ENCODE data around the gene PDE7B.
A peak's percentile ranks its signal among the peaks of the same experiment; 100 is the strongest.

PDE7B gene

DNA sequence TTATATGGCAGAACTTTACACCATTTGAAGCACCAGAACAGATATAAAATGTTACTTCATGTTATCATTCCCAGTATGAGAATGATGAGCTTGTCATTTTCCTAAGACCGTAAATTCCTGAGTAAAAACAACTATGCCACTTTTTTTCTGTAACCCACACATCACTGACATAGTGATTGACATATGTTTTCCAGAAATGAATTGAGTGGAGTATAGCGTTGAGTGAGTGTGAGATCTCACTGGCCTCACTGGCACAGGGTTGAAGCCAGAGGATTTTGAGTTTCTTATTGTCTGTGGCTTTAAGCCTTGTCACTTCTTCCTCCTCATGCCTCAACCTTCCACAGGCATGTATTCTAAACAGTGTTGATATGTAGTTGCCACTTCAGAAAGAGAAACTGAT is 62.3 kb downstream of the PDE7B start:
- H3K4me3 ChIP-seq (ENCODE audit: low read depth, low read length), result no peak overlapping the region
- no peak for DNase-seq (ENCODE audit: low read depth)

DNA sequence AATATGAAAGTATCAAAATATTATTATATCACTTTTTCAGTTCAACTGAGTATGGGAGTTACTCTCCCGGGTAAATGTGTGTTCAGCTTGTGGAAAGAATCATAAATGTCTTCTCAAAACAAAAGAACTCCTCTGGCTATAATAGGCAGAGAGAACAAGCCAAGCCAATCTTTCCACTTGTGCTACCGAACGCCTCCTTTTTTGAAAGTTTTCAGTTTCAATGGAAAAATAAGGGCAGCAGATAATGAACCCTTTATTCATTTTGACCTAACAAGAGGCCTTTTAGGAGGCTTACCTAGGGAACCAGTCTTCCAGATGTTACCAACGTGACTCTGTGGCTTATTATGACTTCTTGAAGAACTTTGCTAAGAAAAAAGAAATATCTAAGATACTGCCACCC is 67.5 kb downstream of the PDE7B start:
- no peak for DNase-seq (ENCODE audit: low read depth)
- no peak overlapping the region for H3K4me3 ChIP-seq (ENCODE audit: low read depth, low read length)

DNA sequence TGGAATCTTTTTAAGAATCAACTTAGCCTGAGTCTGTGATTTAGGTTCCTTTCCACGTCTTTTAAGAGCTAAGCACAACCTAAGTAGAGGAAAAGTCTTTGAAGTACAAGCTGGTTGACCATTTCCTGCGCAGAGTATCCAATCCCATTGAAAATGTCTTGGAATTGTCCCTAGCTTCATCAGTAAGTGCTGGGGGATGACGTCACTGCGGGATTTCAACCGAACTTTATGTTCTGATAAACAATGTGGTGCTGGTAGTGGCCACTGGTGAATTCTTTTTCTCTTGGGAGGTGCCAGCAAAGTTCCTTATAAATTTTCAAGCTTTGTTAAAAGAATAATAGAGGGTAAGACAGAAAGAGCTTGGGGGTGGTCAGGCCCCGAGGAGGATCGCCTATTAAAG is 69.2 kb downstream of the PDE7B start:
- no peak for DNase-seq (ENCODE audit: low read depth)
- H3K4me3 ChIP-seq (ENCODE audit: low read depth, low read length), result no peak overlapping the region

DNA sequence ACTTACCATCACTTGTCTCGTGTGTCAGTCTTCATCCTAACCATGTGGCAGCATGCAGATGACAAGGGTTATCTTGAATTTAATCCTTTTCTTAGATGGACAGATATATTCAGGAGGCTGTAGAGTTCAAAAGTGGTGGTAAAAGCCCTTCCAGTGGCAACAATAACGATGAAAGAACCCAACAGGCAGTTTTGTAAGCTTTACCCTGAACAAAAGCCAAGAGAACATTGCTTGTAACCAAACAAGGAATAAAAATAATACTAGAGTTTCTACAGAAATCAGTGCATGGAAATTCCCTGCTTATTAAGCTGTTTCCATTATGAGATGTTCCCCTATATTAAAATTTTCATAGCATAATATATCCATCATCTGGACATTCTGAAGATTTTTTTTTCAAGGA is 69.7 kb downstream of the PDE7B start:
- peak; percentile 27 for DNase-seq (ENCODE audit: low read depth)
- no peak overlapping the region for H3K4me3 ChIP-seq (ENCODE audit: low read depth, low read length)

DNA sequence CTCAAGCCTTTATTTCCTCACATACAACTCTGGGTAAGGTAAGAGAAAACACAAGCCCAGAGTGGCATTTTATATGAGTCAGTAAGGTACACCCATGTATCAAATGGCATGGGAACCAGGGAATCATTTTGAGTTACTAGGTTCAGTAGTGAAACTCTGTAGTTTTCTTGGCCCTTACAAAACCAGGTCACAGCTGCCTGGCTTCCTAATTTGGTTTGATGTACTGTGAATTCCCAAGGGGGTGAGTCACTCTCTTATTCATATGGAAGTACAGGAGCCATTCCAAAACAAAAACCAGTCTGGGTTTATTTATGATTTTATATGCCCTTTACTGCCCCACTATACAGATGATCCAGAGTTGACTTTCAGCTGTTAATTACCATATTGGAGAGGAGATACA is 70.7 kb downstream of the PDE7B start:
- no peak overlapping the region for H3K4me3 ChIP-seq (ENCODE audit: low read depth, low read length)
- DNase-seq (ENCODE audit: low read depth), result peak; percentile 99

DNA sequence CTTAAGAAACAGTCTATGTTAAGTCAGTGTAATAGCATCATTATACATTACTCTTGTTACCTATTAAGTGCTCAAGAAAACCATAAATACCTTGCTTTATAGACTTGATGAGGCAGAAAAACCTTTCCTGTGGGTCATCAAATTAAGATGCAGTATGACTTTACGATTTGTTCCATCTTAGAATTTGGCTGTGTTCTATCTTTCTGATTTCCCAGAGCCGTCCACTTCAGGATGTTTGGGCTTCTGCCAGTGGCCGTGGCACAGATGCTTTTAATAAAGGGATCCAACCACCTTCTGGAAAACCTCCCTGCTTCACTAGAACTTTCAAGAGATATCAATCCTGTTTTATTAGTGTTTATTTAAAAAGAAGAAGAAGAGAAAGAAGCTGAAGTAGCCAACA is 71.2 kb downstream of the PDE7B start:
- peak; percentile 83 for DNase-seq (ENCODE audit: low read depth)
- no peak overlapping the region for H3K4me3 ChIP-seq (ENCODE audit: low read depth, low read length)

DNA sequence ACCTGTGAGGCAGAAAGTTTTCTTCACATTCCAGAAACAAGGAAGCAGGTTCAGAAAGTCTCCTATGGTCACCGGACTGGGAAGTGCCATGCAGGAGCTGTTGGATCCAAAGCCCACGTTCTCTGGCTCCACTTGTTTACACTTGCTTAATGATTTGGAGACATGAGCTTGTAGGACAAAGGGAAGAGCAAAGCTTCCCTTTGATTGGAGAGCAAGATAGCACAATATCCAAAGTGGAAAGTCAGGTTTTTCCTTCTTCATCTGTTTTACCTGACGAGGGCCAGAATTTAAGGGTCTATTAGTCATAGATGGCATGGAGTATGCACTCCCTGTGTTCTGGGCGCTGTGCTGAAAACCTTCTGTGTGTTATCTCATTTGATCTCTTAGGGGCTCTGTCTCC is 81.2 kb downstream of the PDE7B start:
- no peak for DNase-seq (ENCODE audit: low read depth)
- no peak overlapping the region for H3K4me3 ChIP-seq (ENCODE audit: low read depth, low read length)

DNA sequence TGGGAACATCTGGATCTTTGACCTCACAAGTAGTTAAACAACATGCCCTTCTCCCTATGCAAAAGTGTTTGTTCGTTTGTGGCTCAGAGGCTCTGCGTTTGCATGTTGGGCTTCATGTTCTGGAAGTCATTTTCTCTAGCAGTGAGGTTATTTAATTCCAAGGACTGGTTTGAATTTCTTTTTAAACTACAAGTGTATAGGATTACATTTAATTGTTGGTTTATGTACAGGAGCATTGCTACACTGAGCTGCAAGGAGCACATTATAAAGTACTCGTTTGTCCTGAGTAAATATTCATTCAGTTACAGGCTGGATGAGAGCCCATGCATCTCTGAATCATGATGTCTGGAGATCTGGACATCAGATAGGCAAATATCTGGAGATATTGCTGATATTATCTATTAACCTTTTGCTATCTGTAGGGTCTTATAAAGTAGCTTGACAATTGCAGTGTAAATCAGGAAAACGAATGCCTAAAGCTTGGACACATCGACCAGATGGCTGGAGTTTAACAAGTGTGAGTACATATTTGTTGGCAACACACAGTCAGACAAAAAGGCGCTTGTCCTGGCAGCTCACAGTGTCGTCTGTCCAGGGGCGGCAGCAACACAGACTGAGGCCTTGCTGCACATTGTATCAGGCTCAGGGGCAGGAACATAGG is 84.6 kb downstream of the PDE7B start:
- peak; percentile 82 for DNase-seq (ENCODE audit: low read depth)
- H3K4me3 ChIP-seq (ENCODE audit: low read depth, low read length), result no peak overlapping the region

DNA sequence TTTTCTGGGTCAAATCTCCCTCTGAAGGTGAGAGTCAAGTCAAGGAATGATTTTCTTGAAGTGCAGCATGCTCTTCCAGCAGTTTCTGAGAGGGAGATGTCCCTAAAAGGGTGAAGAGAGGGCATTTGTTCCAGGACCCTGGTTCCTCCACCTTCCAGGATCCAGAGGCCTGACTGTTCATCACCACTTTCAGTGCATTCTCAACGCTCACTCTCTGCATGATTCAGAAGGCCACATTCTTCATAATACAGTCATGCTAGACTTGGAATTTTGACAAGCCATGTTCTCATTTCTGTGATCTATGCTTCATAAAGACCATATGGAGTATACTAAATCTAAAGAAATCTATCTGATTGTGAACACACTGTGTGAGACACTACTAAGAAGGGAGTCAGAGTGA is 85.1 kb downstream of the PDE7B start:
- no peak overlapping the region for H3K4me3 ChIP-seq (ENCODE audit: low read depth, low read length)
- peak; percentile 97 for DNase-seq (ENCODE audit: low read depth)

DNA sequence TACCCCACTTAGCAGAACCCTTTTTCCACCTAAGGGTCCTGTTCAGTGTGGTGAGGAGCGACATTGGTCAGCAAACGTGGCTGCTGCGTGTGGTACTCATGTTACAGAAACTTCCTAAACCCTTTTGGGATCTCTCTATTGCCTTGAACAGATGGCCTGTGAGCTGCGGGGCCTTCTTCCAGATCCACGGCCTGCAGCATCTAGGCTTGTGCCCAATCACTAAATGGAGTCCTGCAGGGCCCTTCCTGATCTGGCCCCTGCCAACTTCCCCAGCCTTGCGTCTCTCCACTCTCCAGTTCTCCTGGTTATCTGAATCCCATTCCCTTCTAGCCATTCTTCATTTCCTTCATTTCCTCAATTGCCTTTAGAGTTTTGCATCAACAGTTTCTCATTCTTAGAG is 85.6 kb downstream of the PDE7B start:
- H3K4me3 ChIP-seq (ENCODE audit: low read depth, low read length), result no peak overlapping the region

DNA sequence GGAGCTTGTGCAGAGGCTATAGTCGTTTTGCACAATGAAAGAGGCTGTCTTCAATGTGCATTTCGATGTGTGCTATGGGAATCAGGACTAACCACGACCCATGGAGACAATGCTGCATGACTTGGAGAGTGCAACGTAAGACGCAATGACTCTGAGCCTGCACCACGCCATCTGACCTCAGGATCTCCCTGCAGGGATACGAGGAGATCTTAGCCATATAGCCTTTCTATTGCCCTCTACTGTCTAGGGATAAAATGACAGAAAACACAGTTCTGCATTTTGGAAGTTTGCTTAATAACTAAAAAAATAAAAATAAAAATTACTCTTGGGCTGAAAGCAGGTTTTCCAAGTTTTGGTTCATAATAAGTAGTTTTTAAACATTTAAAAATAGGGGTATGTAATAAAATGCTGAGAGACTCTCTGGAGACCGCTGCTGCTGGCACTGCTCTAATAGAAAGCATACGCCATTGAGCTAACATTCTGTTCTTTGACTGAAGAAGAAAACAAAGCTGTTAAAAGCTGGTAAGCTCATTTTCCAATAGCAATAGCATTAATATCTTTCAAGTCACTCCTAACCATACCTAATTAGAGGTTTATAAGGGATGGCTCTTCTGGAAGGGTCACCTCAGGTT is 87.2 kb downstream of the PDE7B start:
- peak; percentile 70 for DNase-seq (ENCODE audit: low read depth)

More for the DNA sequence above, 85.6 kb downstream of the PDE7B start:
- no peak for DNase-seq (ENCODE audit: low read depth)

DNA sequence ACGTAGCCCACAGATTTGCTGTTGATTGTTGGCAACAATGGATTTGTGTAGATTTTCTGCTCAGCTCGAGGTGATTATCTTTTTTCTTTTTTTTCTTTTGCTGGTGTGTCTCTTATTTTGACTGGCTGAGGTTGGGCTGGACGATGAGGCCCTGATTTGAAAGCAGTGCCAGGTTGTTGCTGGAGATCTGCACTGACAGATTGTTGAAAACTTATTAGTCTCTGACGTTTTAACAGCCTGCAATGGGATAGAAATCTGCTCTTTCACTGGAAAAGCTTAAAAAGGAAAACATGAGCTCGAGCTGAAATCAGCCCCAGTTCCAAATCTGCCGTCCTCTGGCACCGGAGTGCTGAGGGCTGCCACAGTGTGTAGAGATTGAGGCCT is 87.7 kb downstream of the PDE7B start:
- H3K4me3 ChIP-seq (ENCODE audit: low read depth, low read length), result no peak overlapping the region
- peak; percentile 26 for DNase-seq (ENCODE audit: low read depth)

More for the DNA sequence above, 87.2 kb downstream of the PDE7B start:
- no peak overlapping the region for H3K4me3 ChIP-seq (ENCODE audit: low read depth, low read length)

DNA sequence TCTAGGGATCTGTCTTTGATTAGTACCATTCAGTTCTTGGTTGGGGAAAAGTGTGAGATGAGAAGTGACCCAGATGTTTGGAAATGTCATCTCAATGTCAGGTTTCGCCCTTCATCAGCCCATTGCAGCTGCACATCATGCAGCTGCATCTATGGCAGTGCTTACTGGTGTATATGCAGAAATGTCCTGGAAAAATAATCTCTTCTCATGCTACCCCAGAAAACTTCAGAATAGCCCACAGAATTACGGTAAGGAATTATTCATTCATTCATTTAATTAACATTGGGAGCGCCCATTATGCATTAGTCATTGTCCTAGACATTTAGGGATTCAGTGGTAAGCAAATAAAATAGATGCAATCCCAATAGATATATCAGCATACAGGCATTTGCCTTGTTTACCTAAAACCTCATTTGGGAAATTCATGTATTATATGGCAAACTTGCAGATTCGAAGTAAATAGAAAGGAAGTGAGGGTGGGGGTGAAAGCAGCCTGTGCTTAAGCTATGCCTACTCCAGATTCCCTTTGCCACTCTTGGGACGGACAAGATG is 89.2 kb downstream of the PDE7B start:
- H3K4me3 ChIP-seq (ENCODE audit: low read depth, low read length), result no peak overlapping the region
- no peak for DNase-seq (ENCODE audit: low read depth)

DNA sequence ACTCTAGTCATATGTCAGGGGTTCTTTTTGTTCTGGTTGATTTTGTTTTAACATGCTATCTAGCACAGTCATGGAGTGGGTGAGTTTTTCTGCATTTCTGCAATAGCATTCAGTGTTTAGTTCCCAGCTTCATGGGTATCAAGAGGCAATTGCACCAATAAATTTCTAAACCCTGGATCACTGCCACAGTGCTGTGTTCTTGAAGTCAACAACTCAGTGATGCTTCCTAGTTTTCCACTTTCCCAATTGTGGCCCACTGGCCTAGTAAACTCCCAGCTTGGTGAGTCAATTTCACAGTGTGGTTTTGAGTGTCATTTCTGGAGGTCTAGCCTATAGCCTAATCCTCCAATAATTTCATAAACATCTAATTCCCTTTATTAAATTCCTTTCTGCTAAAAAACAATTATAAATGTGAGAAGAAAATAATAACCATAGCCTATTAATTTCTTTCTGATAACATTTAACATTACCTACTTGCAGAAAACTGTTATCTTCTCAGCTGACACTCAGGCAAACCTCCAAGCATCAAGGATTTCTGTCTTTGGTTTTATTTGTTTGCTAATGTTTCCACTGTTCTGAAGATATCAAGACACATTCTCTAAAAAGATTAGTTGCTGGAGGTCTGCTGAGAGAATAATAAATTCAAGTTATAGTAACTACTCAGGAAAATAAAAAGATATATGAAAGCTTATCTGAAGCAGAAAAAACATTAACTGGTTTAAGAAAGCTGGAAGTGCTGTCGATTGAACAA is 89.9 kb downstream of the PDE7B start:
- H3K4me3 ChIP-seq (ENCODE audit: low read depth, low read length), result no peak overlapping the region
- DNase-seq (ENCODE audit: low read depth), result peak; percentile 85

DNA sequence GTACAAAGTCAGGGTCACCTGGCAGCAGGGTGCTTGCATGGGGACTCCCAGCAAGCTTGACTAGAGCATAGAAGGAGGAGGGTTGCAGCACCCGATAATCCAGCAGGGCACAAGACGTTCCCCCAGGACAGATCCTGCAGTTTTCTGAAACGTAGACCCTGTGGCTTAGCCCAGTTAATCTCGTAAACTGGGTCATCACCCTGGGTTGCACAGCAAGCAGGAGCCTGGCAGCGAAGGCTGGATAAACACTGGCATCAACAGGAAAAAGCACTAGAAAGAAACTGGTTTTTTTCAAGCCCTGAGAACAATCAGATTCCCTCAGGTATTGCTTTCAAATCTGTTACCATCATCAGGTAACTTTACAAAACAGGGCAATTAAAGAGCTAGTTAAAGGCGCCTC is 92.6 kb downstream of the PDE7B start:
- DNase-seq (ENCODE audit: low read depth), result no peak
- H3K4me3 ChIP-seq (ENCODE audit: low read depth, low read length), result no peak overlapping the region

DNA sequence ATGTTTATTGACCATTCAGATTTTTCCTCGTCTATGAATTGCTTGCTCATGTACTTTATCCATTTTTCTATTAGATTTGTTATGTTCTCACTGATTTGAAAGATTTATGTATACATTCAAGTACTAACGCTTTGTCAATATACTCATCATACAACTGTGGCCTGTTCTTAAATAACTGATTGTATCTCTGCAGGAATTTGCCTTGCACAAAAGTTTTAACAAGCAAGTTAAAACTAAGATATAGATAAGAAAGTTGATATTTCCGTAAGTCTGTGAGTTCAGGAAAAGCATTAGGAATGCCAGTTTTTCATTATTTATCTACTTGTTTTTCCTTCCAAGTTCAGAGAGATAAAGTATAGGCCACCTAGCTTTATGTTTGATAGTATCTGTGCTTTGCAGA is 95.2 kb downstream of the PDE7B start:
- no peak overlapping the region for H3K4me3 ChIP-seq (ENCODE audit: low read depth, low read length)
- DNase-seq (ENCODE audit: low read depth), result no peak

DNA sequence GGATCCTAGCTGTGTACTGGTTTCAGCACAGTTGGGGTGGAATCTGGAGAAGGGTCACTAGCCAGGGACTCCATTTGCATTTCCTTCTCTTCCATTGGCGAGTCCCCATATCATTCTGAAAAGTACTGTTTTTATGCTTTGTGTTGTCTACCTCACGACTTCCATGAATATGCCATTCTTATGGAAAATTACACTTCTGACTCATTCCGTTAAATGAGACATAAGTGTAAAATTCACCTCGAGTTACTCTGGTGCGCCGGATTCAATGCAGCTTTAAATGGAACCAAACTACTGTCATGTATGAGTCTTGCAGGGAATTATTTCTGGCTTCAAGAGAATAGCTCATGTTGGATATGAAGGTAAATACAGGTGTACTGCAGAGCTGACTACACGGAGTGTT is 99.2 kb downstream of the PDE7B start:
- no peak overlapping the region for H3K4me3 ChIP-seq (ENCODE audit: low read depth, low read length)
- DNase-seq (ENCODE audit: low read depth), result no peak

DNA sequence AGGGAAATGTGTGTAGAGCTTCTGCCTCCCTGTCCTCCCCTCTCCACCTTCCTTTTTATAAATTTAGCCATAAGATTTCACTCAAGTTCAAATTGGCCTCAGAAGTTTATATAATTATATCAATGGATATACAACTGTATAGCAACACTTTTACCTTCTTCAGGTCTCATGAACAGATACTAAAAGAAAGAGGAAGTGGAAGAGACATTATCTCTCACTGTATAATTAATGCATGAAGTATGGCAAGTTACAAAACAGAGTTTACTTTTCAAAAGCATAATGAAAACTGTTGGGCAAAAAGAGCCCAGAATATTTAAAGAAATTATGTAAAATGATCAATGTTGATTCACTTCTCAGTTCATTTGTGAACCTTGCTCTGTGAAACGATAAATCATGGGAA is 99.7 kb downstream of the PDE7B start:
- DNase-seq (ENCODE audit: low read depth), result no peak
- H3K4me3 ChIP-seq (ENCODE audit: low read depth, low read length), result no peak overlapping the region

DNA sequence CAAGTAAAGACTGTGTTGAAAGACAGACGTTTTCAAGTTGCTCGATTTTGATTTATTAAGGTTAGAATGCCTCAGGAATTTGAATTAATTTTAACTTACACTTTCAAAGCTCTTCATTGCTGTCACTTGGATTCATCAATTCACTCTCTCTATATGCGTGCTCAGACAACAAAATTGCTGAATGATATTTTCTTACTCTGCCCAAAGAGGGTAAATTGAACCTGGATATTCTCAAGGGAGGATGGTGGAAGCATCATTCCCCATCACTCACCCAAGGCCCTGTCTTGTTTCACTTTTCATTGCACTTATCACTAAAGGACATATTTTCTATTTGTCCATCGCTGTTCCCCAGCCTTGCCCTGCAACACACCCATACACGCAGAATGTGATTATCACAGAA is 102.3 kb downstream of the PDE7B start:
- H3K4me3 ChIP-seq (ENCODE audit: low read depth, low read length), result no peak overlapping the region
- DNase-seq (ENCODE audit: low read depth), result no peak

DNA sequence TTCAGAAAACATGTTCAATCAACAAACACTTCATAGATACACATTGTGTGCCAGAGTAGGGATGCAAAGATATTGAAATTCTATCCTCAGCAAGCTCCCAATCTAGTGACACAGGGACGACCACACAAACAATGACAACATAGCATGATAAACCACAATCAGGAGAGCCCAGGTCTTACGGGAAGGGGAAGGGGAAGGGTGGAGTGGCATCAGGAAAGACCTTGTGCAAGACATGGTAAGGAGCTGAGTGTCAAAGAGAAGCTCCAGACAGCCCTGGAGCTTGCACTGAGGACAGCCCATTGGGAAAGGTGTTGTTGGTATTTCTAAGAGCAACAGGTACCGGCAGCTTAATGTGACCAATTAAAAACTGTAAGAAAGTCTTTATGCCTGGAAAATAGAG is 103.6 kb downstream of the PDE7B start:
- no peak for DNase-seq (ENCODE audit: low read depth)
- H3K4me3 ChIP-seq (ENCODE audit: low read depth, low read length), result no peak overlapping the region

DNA sequence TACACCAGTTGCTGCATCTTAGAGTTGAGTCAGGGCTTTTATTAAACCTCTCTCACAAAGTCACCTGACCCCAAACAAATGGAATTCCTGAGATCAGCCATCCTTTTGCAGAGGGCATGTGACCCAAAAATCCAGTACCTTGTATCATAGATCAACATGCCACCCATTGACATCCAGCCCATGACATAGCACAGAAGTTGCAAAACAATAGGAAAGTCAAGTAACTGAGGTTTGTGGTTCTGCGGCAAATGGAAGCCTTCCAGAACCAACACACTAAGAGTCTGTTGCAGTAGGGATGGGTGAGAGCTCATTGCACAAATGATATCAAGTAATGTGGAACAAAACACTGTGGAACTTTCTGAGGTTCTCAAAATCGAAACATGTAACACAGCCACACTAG is 111.2 kb downstream of the PDE7B start:
- peak; percentile 85 for DNase-seq (ENCODE audit: low read depth)
- no peak overlapping the region for H3K4me3 ChIP-seq (ENCODE audit: low read depth, low read length)
